PC-3 (cell line): Measurements from ENCODE around the gene SCAPER. TPM values are rescaled to one million over a fixed set of nuclear protein-coding genes. Genes with fewer than 3 reads are reported as not detected.

Experiments used
- ATAC-seq: fragments of 200-7000 bp; cut with Tn5 transposase; 2 replicates; pipeline ENCODE4 v1.9.1; 2020; ENCODE audit warnings: mild to moderate bottlenecking, moderate library complexity
- BruUV-seq: library from RNA; stranded (reverse); fragments of 400-500 nt; replicated peaks from 2 replicates; lab custom pipeline; 2021; lab: Mats Ljungman, UMichigan
- CTCF ChIA-PET: fragments of 300-600 bp; sonication (Branson Sonifier 250); formaldehyde crosslinking; loops from one replicate; lab custom pipeline; 2022; ENCODE audit warnings: antibody characterized with exemption; lab: Charles Lee
- POLR2A ChIA-PET: fragments of 300-600 bp; sonication (Branson Sonifier 250); formaldehyde crosslinking; loops from one replicate; lab custom pipeline; 2022; ENCODE audit warnings: antibody characterized with exemption; ENCODE audit not compliant: unreplicated experiment; lab: Charles Lee
- DNase-seq: peaks from one replicate; pipeline ENCODE4 v3.0.0-alpha.2; 2015
- H2AFZ ChIP-seq: fragments of 300-600 bp; sonication (generic); 2 replicates; pipeline ENCODE4 v1.6.0; 2016; ENCODE audit warnings: antibody characterized with exemption, low read length
- H3F3A ChIP-seq: fragments of 300-600 bp; sonication (generic); one replicate; pipeline ENCODE4 v1.6.0; 2017; ENCODE audit warnings: antibody characterized with exemption, low read length, control low read depth, mild to moderate bottlenecking; ENCODE audit not compliant: unreplicated experiment
- H3K27ac ChIP-seq: fragments of 300-600 bp; sonication (generic); 2 replicates; pipeline ENCODE4 v1.5.1; 2016; ENCODE audit warnings: mild to moderate bottlenecking, low read length
- H3K27me3 ChIP-seq: fragments of 300-600 bp; sonication (generic); 2 replicates; pipeline ENCODE4 v1.6.1; 2016; ENCODE audit warnings: low read length, mixed read lengths
- H3K36me3 ChIP-seq: fragments of 300-600 bp; sonication (generic); 2 replicates; pipeline ENCODE4 v1.6.1; 2016; ENCODE audit warnings: low read depth, mixed run types, low read length, mixed read lengths
- H3K4me1 ChIP-seq: fragments of 300-600 bp; sonication (generic); 2 replicates; pipeline ENCODE4 v1.5.1; 2016; ENCODE audit warnings: low read length; ENCODE audit not compliant: insufficient read depth
- H3K4me2 ChIP-seq: fragments of 300-600 bp; sonication (generic); 2 replicates; pipeline ENCODE4 v1.6.0; 2016; ENCODE audit warnings: low read length
- H3K4me3 ChIP-seq: fragments of 300-600 bp; sonication (generic); 2 replicates; pipeline ENCODE4 v1.5.1; 2016; ENCODE audit warnings: mild to moderate bottlenecking, low read length, mixed read lengths
- H3K79me2 ChIP-seq: fragments of 300-600 bp; sonication (generic); 2 replicates; pipeline ENCODE4 v1.6.1; 2017; ENCODE audit warnings: low read length, mixed read lengths
- H3K9ac ChIP-seq: fragments of 300-600 bp; sonication (generic); 2 replicates; pipeline ENCODE4 v1.6.0; 2016; ENCODE audit warnings: mild to moderate bottlenecking, low read length
- H3K9me2 ChIP-seq: fragments of 300-600 bp; sonication (generic); replicated peaks from 2 replicates; pipeline ENCODE4 v1.6.1; 2016; ENCODE audit warnings: mixed run types, low read length, mixed read lengths
- H3K9me3 ChIP-seq: fragments of 300-600 bp; sonication (generic); 2 replicates; pipeline ENCODE4 v1.6.1; 2016; ENCODE audit warnings: low read length, mixed read lengths
- H4K20me1 ChIP-seq: fragments of 300-600 bp; sonication (generic); 2 replicates; pipeline ENCODE4 v1.6.1; 2016; ENCODE audit warnings: low read length, mixed read lengths
- EZH2 ChIP-seq: fragments of 300-600 bp; sonication (generic); IDR thresholded peaks from one replicate; pipeline ENCODE4 v1.6.1; 2017; ENCODE audit warnings: antibody characterized with exemption, mild to moderate bottlenecking, low read length; ENCODE audit not compliant: unreplicated experiment
- EZH2phosphoT487 ChIP-seq: fragments of 300-600 bp; sonication (generic); IDR thresholded peaks from 2 replicates; pipeline ENCODE4 v1.6.1; 2018; ENCODE audit warnings: mild to moderate bottlenecking, antibody characterized with exemption, low read length, borderline replicate concordance
- intact Hi-C: fragments of 100-400 bp; cut with micrococcal nuclease; formaldehyde crosslinking; loops from 2 replicates; pipeline ENCODE4 v1.9.0; 2023
- total RNA-seq: library from RNA; depleted of rRNA; stranded (reverse); fragments of >200 nt; gene quantifications from 2 replicates; pipeline ENCODE4 v1.2.3, GENCODE V29; 2014
- TF ChIP-seq, protein P1 (sequence below): fragments of 300-600 bp; sonication (generic); conservative IDR thresholded peaks from 2 replicates; pipeline ENCODE4 v1.5.1; 2017; ENCODE audit warnings: antibody characterized with exemption, low read depth, mild to moderate bottlenecking, low read length

SCAPER gene
- total RNA-seq, 1 experiment from 2014 or later, result 6.0 TPM

DNA sequence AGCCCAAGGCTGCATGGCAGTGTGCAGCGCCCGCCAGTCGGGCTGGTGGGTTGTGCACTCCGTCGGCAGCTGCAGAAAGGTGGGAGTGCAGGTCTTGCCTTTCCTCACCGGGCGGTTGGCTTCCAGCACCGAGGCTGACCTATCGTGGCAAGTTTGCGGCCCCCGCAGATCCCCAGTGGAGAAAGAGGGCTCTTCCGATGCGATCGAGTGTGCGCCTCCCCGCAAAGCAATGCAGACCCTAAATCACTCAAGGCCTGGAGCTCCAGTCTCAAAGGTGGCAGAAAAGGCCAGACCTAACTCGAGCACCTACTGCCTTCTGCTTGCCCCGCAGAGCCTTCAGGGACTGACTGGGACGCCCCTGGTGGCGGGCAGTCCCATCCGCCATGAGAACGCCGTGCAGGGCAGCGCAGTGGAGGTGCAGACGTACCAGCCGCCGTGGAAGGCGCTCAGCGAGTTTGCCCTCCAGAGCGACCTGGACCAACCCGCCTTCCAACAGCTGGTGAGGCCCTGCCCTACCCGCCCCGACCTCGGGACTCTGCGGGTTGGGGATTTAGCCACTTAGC is 564.3 kb downstream of the SCAPER start:
- H3K9me2 ChIP-seq, result no peaks in the 10 kb centered on the region
- H4K20me1 ChIP-seq, result no peaks in the 10 kb centered on the region
- BruUV-seq, result no TSS peak
- no peak overlapping the region for H3K27ac ChIP-seq
- CTCF ChIA-PET, result no interaction called here
- H3F3A ChIP-seq, result no peaks in the 10 kb centered on the region
- POLR2A ChIA-PET, result no interaction called here
- no peak for DNase-seq
- H3K4me1 ChIP-seq, result peaks cover 17% of the 10 kb centered on the region
- TF ChIP-seq, protein P1, sequence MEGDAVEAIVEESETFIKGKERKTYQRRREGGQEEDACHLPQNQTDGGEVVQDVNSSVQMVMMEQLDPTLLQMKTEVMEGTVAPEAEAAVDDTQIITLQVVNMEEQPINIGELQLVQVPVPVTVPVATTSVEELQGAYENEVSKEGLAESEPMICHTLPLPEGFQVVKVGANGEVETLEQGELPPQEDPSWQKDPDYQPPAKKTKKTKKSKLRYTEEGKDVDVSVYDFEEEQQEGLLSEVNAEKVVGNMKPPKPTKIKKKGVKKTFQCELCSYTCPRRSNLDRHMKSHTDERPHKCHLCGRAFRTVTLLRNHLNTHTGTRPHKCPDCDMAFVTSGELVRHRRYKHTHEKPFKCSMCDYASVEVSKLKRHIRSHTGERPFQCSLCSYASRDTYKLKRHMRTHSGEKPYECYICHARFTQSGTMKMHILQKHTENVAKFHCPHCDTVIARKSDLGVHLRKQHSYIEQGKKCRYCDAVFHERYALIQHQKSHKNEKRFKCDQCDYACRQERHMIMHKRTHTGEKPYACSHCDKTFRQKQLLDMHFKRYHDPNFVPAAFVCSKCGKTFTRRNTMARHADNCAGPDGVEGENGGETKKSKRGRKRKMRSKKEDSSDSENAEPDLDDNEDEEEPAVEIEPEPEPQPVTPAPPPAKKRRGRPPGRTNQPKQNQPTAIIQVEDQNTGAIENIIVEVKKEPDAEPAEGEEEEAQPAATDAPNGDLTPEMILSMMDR, result no peak
- H3K27me3 ChIP-seq, result no peaks in the 10 kb centered on the region
- ATAC-seq, result no peak
- H3K36me3 ChIP-seq, result no peaks in the 10 kb centered on the region
- no peak overlapping the region for H3K4me2 ChIP-seq
- intact Hi-C loops, result no loop called here
- no peak overlapping the region for H3K4me3 ChIP-seq
- peaks cover 18% of the 10 kb centered on the region for H3K79me2 ChIP-seq
- no peaks in the 10 kb centered on the region for H3K9me3 ChIP-seq
- H2AFZ ChIP-seq, result no peak overlapping the region
- no peak overlapping the region for H3K9ac ChIP-seq

DNA sequence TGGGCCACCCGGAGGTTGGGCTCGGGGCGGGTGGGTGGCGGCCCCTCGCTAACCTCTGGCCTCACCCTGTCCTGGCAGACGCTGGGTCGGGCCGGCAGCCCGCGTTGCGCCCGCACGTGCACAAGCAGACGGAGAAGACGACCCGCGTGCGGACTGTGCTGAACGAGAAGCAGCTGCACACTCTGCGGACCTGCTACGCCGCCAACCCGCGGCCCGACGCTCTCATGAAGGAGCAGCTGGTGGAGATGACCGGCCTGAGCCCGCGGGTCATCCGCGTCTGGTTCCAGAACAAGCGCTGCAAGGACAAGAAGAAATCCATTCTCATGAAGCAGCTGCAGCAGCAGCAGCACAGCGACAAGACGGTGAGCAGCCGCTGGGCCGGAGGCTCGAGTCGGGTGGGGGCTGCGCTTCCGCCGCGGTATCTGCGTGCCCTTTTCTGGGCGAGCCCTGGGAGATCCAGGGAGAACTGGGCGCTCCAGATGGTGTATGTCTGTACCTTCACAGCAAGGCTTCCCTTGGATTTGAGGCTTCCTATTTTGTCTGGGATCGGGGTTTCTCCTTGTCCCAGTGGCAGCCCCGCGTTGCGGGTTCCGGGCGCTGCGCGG is 564.8 kb downstream of the SCAPER start:
- Histone ChIP-seq H3K4me1 (peaks cover 18% of the 10 kb centered on the region), H3K27me3 (no peaks in the 10 kb centered on the region), H3F3A (no peaks in the 10 kb centered on the region), H3K36me3 (no peaks in the 10 kb centered on the region), H3K9me2 (no peaks in the 10 kb centered on the region), H3K4me3 (no peak overlapping the region), H4K20me1 (no peaks in the 10 kb centered on the region), H3K9me3 (no peaks in the 10 kb centered on the region), H3K27ac (no peak overlapping the region), H3K79me2 (peaks cover 14% of the 10 kb centered on the region), H3K9ac (no peak overlapping the region), H3K4me2 (no peak overlapping the region), H2AFZ (no peak overlapping the region)
- DNase-seq, result no peak
- TF ChIP-seq EZH2, result no peak
- TF ChIP-seq EZH2phosphoT487, result no peak
- TF ChIP-seq, protein P1, result no peak
- intact Hi-C loops, result no loop called here
- CTCF ChIA-PET, result no interaction called here
- ATAC-seq, result no peak
- POLR2A ChIA-PET, result no interaction called here
- no TSS peak for BruUV-seq

DNA sequence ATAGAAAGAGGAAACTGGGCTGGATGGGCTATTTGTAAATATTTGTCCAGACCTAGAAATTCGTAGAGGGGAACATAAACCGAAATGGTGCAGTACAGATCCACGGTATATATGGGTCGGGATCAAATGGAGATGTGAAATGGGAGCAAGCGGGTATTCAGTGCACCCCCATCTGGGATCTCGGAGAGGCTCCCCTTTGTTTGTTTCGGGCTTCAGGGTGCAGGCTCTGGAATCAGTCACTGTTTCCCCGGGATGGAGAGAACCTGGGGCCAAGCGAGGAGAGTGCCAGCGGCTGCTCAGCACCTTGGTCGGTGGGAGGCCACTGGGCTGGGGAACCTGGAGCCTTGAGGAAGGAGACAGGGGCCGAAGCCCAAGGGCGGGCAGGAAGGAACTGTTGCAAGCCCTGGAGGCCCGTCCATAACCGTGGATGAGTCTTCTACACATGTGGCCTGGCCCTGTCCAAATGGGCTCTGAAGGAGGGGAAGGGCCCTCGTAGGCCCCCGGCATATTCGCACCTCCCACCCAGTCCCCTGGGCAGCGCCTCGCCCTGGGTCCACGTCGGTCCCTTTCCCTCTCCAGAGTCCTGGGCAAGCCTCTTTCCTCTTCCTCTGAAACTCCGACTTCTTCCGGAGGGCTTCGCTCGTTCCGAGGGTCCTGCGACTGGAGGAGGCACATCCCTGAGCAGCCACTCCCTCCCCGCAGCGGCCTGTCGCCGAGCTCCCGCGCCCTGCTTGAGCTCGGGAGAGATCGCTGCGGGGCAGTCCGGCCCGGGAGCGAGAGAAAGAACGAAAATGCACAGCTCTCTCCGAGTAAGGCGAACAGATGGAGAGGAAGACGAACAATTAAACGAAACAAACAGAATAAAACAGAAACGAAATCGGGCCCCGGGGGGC is 565.6 kb downstream of the SCAPER start:
- Histone ChIP-seq H3K4me2 (no peak overlapping the region), H3K4me1 (peaks cover 15% of the 10 kb centered on the region), H3K27ac (no peak overlapping the region), H2AFZ (no peak overlapping the region), H3K4me3 (no peak overlapping the region), H3K9ac (no peak overlapping the region), H3K79me2 (peaks cover 14% of the 10 kb centered on the region), H3F3A (no peaks in the 10 kb centered on the region), H3K9me2 (no peaks in the 10 kb centered on the region), H3K9me3 (no peaks in the 10 kb centered on the region), H3K27me3 (no peaks in the 10 kb centered on the region), H4K20me1 (no peaks in the 10 kb centered on the region), H3K36me3 (no peaks in the 10 kb centered on the region)
- DNase-seq (no peak), ATAC-seq (no peak)
- no TSS peak for BruUV-seq
- TF ChIP-seq EZH2phosphoT487 (no peak), EZH2 (no peak)
- TF ChIP-seq, protein P1, result no peak
- ChIA-PET CTCF (no interaction called here), POLR2A (no interaction called here)
- intact Hi-C loops, result loop anchor here (5.0 to 10.0 kb wide), 2 partner anchors 142 to 525 kb away; no protein-coding TSS in a partner anchor
